ENCODE measurements around the gene LCT.

The LCT gene

DNA sequence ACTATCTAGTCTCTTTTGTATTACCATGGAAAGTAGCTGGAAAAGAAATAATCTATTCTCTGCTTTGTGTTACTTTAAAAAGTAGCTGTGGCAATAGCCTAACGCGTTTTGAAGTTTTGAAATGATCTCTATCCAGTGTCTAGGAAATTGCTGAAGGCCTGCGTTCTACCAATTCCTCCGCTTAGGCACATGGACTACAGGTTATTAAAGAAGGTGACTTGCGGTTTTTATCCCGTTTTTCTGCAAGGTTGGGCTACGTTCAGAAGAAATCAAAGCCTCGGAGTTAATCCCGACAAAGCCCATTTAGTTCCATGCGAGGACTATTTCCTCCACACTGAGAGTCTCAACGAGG is 96.0 kb downstream of the LCT start:
- DNase-seq: no peak

DNA sequence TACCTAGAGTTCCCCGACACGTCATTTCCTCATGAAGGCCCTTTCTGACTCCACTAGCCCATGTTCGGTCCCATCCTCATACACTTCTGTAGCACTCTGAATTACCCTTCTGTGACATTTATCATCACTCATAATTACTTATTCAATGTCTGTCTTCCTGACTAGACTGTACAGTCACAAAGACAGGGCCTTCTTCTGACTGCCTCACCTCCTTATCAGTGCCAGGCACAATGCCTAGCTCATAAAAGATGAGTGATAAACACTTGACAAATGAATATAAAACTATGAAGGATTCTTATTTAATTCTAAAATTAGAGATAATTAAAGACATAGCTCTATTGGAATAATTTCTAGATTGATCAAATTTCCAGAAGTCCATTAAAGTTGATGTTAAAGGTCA is 96.8 kb downstream of the LCT start:
- DNase-seq: no peak
